A673 (cell line): ENCODE results near the gene DPF3. TPM values are rescaled to one million over a fixed set of nuclear protein-coding genes. Genes with fewer than 3 reads are reported as not detected.

Experiments used
- BruUV-seq: library from RNA; stranded (reverse); fragments of 400-500 nt; replicated peaks from 2 replicates; lab custom pipeline; 2021; lab: Mats Ljungman, UMichigan
- CTCF ChIA-PET: fragments of 300-600 bp; sonication (Branson Sonifier 250); formaldehyde crosslinking; loops from one replicate; lab custom pipeline; 2022; ENCODE audit warnings: antibody characterized with exemption; lab: Charles Lee
- POLR2A ChIA-PET: fragments of 300-600 bp; sonication (Branson Sonifier 250); formaldehyde crosslinking; loops from one replicate; lab custom pipeline; 2022; ENCODE audit warnings: antibody characterized with exemption; ENCODE audit not compliant: low non-redundant PET; lab: Charles Lee
- DNase-seq: peaks from one replicate; pipeline ENCODE4 v3.0.0-alpha.2; 2015; ENCODE audit warnings: low spot score
- H3K27ac ChIP-seq: fragments of 200-600 bp; sonication (generic); 2 replicates; pipeline ENCODE4 v1.5.1; 2016; ENCODE audit warnings: mixed run types, low read depth, mild to moderate bottlenecking, mixed read lengths, antibody characterized with exemption, low read length; ENCODE audit not compliant: poor library complexity, severe bottlenecking
- H3K27me3 ChIP-seq: fragments of 200-600 bp; sonication (generic); replicated peaks from 2 replicates; pipeline ENCODE4 v1.6.1; 2017; ENCODE audit warnings: mixed run types, low read depth, mild to moderate bottlenecking, mixed read lengths, antibody characterized with exemption, low read length; ENCODE audit not compliant: insufficient read depth, poor library complexity
- H3K36me3 ChIP-seq: fragments of 200-600 bp; sonication (generic); 2 replicates; pipeline ENCODE4 v1.6.1; 2016; ENCODE audit warnings: mixed run types, mild to moderate bottlenecking, mixed read lengths, antibody characterized with exemption, low read length; ENCODE audit not compliant: insufficient read depth, poor library complexity, severe bottlenecking
- H3K4me1 ChIP-seq: fragments of 200-600 bp; sonication (generic); 2 replicates; pipeline ENCODE4 v1.6.1; 2017; ENCODE audit warnings: mixed run types, mild to moderate bottlenecking, mixed read lengths, antibody characterized with exemption, low read length; ENCODE audit not compliant: insufficient read depth, poor library complexity, severe bottlenecking
- H3K4me3 ChIP-seq: fragments of 200-600 bp; sonication (generic); 2 replicates; pipeline ENCODE4 v1.5.1; 2016; ENCODE audit warnings: low read depth, mixed run types, mild to moderate bottlenecking, mixed read lengths, low read length; ENCODE audit not compliant: poor library complexity, severe bottlenecking
- H3K9me3 ChIP-seq: fragments of 200-600 bp; sonication (generic); 2 replicates; pipeline ENCODE4 v1.6.1; 2016; ENCODE audit warnings: mixed run types, low read depth, mild to moderate bottlenecking, mixed read lengths, antibody characterized with exemption, low read length; ENCODE audit not compliant: poor library complexity, severe bottlenecking
- CTCF ChIP-seq: fragments of 300-800, 200-600 bp; sonication (generic); conservative IDR thresholded peaks from 2 replicates; pipeline ENCODE4 v1.5.1; 2017; ENCODE audit warnings: low read depth, mild to moderate bottlenecking, antibody characterized with exemption, low read length, moderate library complexity, mixed read lengths
- EZH2 ChIP-seq: fragments of 200-600 bp; sonication (generic); IDR thresholded peaks from 2 replicates; pipeline ENCODE4 v1.6.1; 2017; ENCODE audit warnings: borderline replicate concordance, low read depth, mild to moderate bottlenecking, mixed read lengths, antibody characterized with exemption, low read length; ENCODE audit not compliant: poor library complexity, severe bottlenecking
- intact Hi-C: fragments of 100-400 bp; cut with micrococcal nuclease; formaldehyde crosslinking; loops from one replicate; pipeline ENCODE4 v1.10.0; 2022; ENCODE audit not compliant: unreplicated experiment
- total RNA-seq: library from RNA; stranded (reverse); gene quantifications from 2 replicates; pipeline ENCODE4 v1.2.3, GENCODE V29; 2021

DPF3 gene
- total RNA-seq, 1 experiment from 2014 or later = 15.7 TPM

GRCh38 chr14:72643317-72643801 lies 250.5 kb downstream of the DPF3 start:
- intact Hi-C loops = no loop called here
- Histone ChIP-seq H3K4me1 (no peaks in the 10 kb centered on the region), H3K36me3 (no peaks in the 10 kb centered on the region), H3K27me3 (no peaks in the 10 kb centered on the region), H3K4me3 (no peak overlapping the region), H3K9me3 (no peaks in the 10 kb centered on the region), H3K27ac (no peak overlapping the region)
- TF ChIP-seq EZH2 (no peak), CTCF (no peak)
- DNase-seq = peak; percentile 15
- no TSS peak for BruUV-seq
- POLR2A ChIA-PET = no interaction called here
- CTCF ChIA-PET = no interaction called here

GRCh38 chr14:72640911-72641485 lies 252.9 kb downstream of the DPF3 start:
- BruUV-seq = no TSS peak
- H3K4me1 ChIP-seq = no peaks in the 10 kb centered on the region
- no peak overlapping the region for H3K27ac ChIP-seq
- H3K9me3 ChIP-seq = no peaks in the 10 kb centered on the region
- no peak overlapping the region for H3K4me3 ChIP-seq
- no peaks in the 10 kb centered on the region for H3K36me3 ChIP-seq
- CTCF ChIA-PET = no interaction called here
- H3K27me3 ChIP-seq = no peaks in the 10 kb centered on the region
- DNase-seq = no peak
- intact Hi-C loops = no loop called here
- TF ChIP-seq CTCF (no peak), EZH2 (no peak)
- POLR2A ChIA-PET = no interaction called here

- Histone ChIP-seq H3K4me3 (no peak overlapping the region), H3K27me3 (peaks cover 3% of the 10 kb centered on the region), H3K4me1 (no peaks in the 10 kb centered on the region), H3K36me3 (no peaks in the 10 kb centered on the region), H3K27ac (no peak overlapping the region), H3K9me3 (no peaks in the 10 kb centered on the region)
- TF ChIP-seq EZH2 (no peak), CTCF (no peak)
- DNase-seq = no peak
- ChIA-PET CTCF (no interaction called here), POLR2A (no interaction called here)
- intact Hi-C loops = no loop called here
- no TSS peak for BruUV-seq
Measured at GRCh38 chr14:72638021-72638420, 255.9 kb downstream of the DPF3 start.
